ENCODE measurements around the gene KRTAP5-7. TPM values are rescaled to one million over a fixed set of nuclear protein-coding genes. Genes with fewer than 3 reads are reported as not detected.

Gene KRTAP5-7
- total RNA-seq = not detected

GRCh38 chr11:71526796-71527575, at the start of gene KRTAP5-7:
Gene KRTAP5-7, plus strand, starts transcription at chr11:71527267. Its CDS starts 34 bp downstream, at chr11:71527301.

GRCh38 chr11:71537977-71538665, 11.1 kb downstream of the KRTAP5-7 start, which contains the start of gene KRTAP5-8:
Gene KRTAP5-8, plus strand, starts transcription at chr11:71538025. Its CDS starts 31 bp downstream, at chr11:71538056.

GRCh38 chr11:71548120-71548519, 21.1 kb downstream of the KRTAP5-7 start, which contains the start of gene KRTAP5-9:
Gene KRTAP5-9, plus strand, starts transcription at chr11:71548420. Its CDS starts 238 bp downstream, at chr11:71548658.

GRCh38 chr11:71565263-71565662, 38.2 kb downstream of the KRTAP5-7 start, which contains the start of gene KRTAP5-10:
Gene KRTAP5-10, plus strand, starts transcription at chr11:71565563. Its CDS starts 25 bp downstream, at chr11:71565588.

Small RNA genes within 50 kb of the gene (small RNA-seq; reads per million reads assigned to genes)
- not detected for gene AP000867.1

Other genes starting within 250 kb of the KRTAP5-7 start
- 44.8 TPM for gene DHCR7, start 78.9 kb upstream of the KRTAP5-7 start, total RNA-seq
- 24.5 TPM for gene NADSYN1, start 74.1 kb upstream of the KRTAP5-7 start, total RNA-seq
- not detected for gene KRTAP5-8, start 10.8 kb downstream of the KRTAP5-7 start, total RNA-seq
- not detected for gene KRTAP5-9, start 21.2 kb downstream of the KRTAP5-7 start, total RNA-seq
- gene KRTAP5-10, start 38.3 kb downstream of the KRTAP5-7 start, total RNA-seq = not detected
- not detected for gene KRTAP5-11, start 55.6 kb downstream of the KRTAP5-7 start, total RNA-seq

Data from diencephalon (tissue), 1 donor.